GM23338 (cell line): ENCODE results near the gene MAPK13.

Experiments
- CREB1 ChIP-seq: fragments of 250-450 bp; sonication (Bioruptor Pico); IDR thresholded peaks from 2 replicates; pipeline ENCODE4 v1.5.0; 2020; ENCODE audit warnings: low read depth, mild to moderate bottlenecking, moderate library complexity
- EZH2 ChIP-seq: fragments of 200-600 bp; sonication (generic); IDR thresholded peaks from one replicate; pipeline ENCODE4 v1.8.0; 2017; ENCODE audit warnings: antibody characterized with exemption, mild to moderate bottlenecking, low read depth; ENCODE audit not compliant: unreplicated experiment
- NANOG ChIP-seq: IDR thresholded peaks from 2 replicates; pipeline ENCODE4 v1.6.1; 2016; ENCODE audit warnings: antibody characterized with exemption, borderline replicate concordance
- POLR2AphosphoS5 ChIP-seq: IDR thresholded peaks from 2 replicates; pipeline ENCODE4 v1.6.1; 2016; ENCODE audit warnings: antibody characterized with exemption, low read depth
- TF ChIP-seq, protein P1 (sequence below), 2 experiments: fragments of 200-600 bp in 1 of 2; sonication (generic) in 1 of 2; conservative IDR thresholded peaks; 2 replicates each; pipeline versions ENCODE4 v1.5.1 to v1.6.1; 2016 to 2017; ENCODE audit warnings: antibody characterized with exemption in 2 of 2, low read depth in 2 of 2, mild to moderate bottlenecking in 2 of 2, moderate library complexity in 1 of 2
- TF ChIP-seq, protein P2 (sequence below): IDR thresholded peaks from one replicate; pipeline ENCODE4 v1.6.1; 2018; ENCODE audit warnings: antibody characterized with exemption; ENCODE audit not compliant: unreplicated experiment

- TF ChIP-seq, protein P1, sequence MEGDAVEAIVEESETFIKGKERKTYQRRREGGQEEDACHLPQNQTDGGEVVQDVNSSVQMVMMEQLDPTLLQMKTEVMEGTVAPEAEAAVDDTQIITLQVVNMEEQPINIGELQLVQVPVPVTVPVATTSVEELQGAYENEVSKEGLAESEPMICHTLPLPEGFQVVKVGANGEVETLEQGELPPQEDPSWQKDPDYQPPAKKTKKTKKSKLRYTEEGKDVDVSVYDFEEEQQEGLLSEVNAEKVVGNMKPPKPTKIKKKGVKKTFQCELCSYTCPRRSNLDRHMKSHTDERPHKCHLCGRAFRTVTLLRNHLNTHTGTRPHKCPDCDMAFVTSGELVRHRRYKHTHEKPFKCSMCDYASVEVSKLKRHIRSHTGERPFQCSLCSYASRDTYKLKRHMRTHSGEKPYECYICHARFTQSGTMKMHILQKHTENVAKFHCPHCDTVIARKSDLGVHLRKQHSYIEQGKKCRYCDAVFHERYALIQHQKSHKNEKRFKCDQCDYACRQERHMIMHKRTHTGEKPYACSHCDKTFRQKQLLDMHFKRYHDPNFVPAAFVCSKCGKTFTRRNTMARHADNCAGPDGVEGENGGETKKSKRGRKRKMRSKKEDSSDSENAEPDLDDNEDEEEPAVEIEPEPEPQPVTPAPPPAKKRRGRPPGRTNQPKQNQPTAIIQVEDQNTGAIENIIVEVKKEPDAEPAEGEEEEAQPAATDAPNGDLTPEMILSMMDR (conservative IDR thresholded peaks at IDR 0.05; ENCODE audit: low read depth in 2 of 2): no peak
- TF ChIP-seq POLR2AphosphoS5: no peak
- TF ChIP-seq, protein P2, sequence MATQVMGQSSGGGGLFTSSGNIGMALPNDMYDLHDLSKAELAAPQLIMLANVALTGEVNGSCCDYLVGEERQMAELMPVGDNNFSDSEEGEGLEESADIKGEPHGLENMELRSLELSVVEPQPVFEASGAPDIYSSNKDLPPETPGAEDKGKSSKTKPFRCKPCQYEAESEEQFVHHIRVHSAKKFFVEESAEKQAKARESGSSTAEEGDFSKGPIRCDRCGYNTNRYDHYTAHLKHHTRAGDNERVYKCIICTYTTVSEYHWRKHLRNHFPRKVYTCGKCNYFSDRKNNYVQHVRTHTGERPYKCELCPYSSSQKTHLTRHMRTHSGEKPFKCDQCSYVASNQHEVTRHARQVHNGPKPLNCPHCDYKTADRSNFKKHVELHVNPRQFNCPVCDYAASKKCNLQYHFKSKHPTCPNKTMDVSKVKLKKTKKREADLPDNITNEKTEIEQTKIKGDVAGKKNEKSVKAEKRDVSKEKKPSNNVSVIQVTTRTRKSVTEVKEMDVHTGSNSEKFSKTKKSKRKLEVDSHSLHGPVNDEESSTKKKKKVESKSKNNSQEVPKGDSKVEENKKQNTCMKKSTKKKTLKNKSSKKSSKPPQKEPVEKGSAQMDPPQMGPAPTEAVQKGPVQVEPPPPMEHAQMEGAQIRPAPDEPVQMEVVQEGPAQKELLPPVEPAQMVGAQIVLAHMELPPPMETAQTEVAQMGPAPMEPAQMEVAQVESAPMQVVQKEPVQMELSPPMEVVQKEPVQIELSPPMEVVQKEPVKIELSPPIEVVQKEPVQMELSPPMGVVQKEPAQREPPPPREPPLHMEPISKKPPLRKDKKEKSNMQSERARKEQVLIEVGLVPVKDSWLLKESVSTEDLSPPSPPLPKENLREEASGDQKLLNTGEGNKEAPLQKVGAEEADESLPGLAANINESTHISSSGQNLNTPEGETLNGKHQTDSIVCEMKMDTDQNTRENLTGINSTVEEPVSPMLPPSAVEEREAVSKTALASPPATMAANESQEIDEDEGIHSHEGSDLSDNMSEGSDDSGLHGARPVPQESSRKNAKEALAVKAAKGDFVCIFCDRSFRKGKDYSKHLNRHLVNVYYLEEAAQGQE: no peak
- no peak for TF ChIP-seq EZH2
- no peak for TF ChIP-seq CREB1 (CRISPR knock-in tag)
- TF ChIP-seq NANOG: no peak
Measured at GRCh38 chr6:36126553-36127458, 3.5 kb upstream of the MAPK13 start.
